ENCODE results near the gene SUCNR1. TPM values are rescaled to one million over a fixed set of nuclear protein-coding genes. Genes with fewer than 3 reads are reported as not detected.
"Not testable (repeated sequence)": the region's sequence is repeated elsewhere in the genome, so short reads cannot be mapped to it uniquely, and the experiment has no call there.

SUCNR1 gene
- total RNA-seq, 2 experiments from 2014 or later: 0.04 TPM; not detected in 1

GRCh38 chr3:151887450-151888211, 14.2 kb downstream of the SUCNR1 start:
- H3K36me3 Mint-ChIP-seq, DNase-seq, H3K27ac Mint-ChIP-seq, H3K9me3 Mint-ChIP-seq, H3K4me3 Mint-ChIP-seq, H3K4me1 Mint-ChIP-seq, H3K27me3 Mint-ChIP-seq: not testable (repeated sequence)

DNA sequence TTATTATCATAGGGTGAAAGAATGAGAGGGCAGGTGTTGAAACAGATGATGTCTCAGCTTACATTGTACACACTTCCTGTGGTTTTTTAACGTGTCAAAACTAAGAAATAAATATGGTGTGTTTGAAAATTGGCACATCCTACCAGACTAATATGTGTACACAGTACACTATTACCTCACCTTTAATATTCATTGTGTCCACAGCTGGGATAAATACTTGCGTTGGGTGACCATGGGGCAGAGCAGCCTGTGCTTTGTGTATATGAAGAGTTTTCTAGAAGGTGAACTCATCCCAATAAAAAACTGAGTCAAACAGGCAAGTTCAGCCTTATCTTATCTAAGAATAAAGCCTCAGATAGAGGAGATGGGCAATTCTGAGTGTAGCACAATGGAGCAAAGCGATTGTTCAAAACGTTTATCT, 17.3 kb downstream of the SUCNR1 start:
- H3K27me3 Mint-ChIP-seq: peaks cover 6% of the 10 kb centered on the region
- H3K4me3 Mint-ChIP-seq: no peak overlapping the region
- DNase-seq: no peak
- peaks cover 9% of the 10 kb centered on the region for H3K4me1 Mint-ChIP-seq
- H3K9me3 Mint-ChIP-seq: no peaks in the 10 kb centered on the region
- no peak overlapping the region for H3K27ac Mint-ChIP-seq
- no peaks in the 10 kb centered on the region for H3K36me3 Mint-ChIP-seq

- Mint-ChIP-seq H3K9me3 (no peaks in the 10 kb centered on the region), H3K27ac (no peak overlapping the region), H3K4me1 (peaks cover 9% of the 10 kb centered on the region), H3K4me3 (no peak overlapping the region), H3K27me3 (no peaks in the 10 kb centered on the region), H3K36me3 (no peaks in the 10 kb centered on the region)
- DNase-seq: no peak
Measured at GRCh38 chr3:151891721-151892120, 18.3 kb downstream of the SUCNR1 start.

DNA sequence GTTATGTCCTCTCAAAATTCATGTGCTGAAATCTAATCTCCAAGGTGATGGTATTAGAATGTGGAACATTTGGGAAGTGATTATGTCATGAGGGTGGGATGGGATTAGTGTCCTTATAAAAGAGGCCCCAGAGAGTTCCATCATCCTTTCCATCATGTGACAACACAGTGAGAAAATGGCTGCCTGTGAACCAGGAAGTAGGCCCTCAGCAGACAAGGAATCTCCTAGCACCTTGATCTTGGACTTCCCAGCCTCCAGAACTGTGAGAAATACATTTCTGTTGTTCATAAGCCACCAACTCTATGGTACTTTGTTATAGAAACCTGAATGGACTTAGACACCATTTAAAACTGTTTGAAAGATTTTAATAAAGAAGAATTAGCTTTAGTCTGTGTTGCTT, 20.8 kb downstream of the SUCNR1 start:
- Mint-ChIP-seq H3K27me3 (no peaks in the 10 kb centered on the region), H3K4me3 (no peak overlapping the region), H3K36me3 (no peaks in the 10 kb centered on the region), H3K4me1 (peaks cover 9% of the 10 kb centered on the region), H3K27ac (no peak overlapping the region), H3K9me3 (no peaks in the 10 kb centered on the region)
- DNase-seq: no peak

DNA sequence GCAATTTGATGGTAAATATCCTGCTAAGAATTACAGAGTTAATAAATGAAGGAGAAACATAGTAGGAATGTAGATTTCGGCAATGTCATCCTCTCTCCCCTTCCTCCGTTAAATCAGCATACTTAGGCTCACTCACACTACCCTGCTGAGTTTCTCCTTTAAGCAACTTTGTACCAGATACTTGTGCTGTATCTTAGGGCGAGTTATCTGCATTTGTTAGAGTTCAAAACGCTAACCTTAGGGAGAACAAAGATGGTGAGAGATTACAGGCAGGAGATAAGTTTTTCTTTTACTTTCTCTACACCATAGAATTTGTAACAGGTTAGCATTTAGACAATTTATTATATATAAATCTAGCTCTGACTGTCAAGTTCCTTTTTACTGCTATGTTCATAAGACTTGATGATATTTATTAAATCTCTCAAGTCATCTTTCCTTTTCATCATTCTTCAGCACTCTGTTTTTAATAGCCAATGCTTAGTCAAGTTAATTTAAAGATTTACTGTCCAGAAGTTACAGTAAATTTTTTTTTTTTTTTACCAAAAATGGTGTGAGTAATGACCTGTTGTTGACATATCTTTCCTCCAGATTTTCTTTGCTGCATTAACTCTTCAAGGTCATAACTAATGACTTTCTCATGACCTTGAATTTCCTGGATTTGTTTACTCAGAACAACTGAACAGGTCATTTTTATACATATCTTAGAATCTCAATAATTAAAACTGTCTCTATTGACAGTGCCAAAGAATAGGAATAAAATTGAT, 22.2 kb downstream of the SUCNR1 start:
- H3K27me3 Mint-ChIP-seq: no peaks in the 10 kb centered on the region
- no peak overlapping the region for H3K4me3 Mint-ChIP-seq
- H3K4me1 Mint-ChIP-seq: peaks cover 8% of the 10 kb centered on the region
- DNase-seq: no peak
- no peaks in the 10 kb centered on the region for H3K36me3 Mint-ChIP-seq
- no peak overlapping the region for H3K27ac Mint-ChIP-seq
- no peaks in the 10 kb centered on the region for H3K9me3 Mint-ChIP-seq

GRCh38 chr3:151896246-151897012, 23.0 kb downstream of the SUCNR1 start:
- Mint-ChIP-seq H3K27ac (no peak overlapping the region), H3K4me3 (no peak overlapping the region), H3K4me1 (peaks cover 6% of the 10 kb centered on the region), H3K27me3 (no peaks in the 10 kb centered on the region), H3K36me3 (no peaks in the 10 kb centered on the region), H3K9me3 (no peaks in the 10 kb centered on the region)
- DNase-seq: no peak

DNA sequence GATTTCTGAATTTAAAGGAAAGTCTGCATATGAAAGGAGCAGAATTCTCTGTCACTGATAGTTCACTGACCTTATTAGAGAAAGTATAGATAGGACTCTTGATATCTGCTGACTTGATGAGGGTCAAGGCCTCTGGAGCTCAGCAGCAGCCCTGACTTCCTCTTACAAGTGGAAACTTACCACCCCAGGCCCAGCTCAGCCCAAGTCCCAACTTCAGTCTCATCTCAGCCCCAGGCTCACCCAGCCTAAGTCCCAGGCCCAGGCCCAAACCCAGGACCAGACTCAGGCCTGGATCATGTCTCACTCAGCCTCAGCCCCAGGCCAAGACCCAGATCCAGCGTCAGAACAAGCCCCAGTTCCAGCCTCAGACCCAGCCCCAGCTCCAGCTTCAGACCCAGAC, 24.7 kb downstream of the SUCNR1 start:
- not testable (repeated sequence) for H3K27ac Mint-ChIP-seq, H3K4me3 Mint-ChIP-seq, H3K27me3 Mint-ChIP-seq, H3K4me1 Mint-ChIP-seq, H3K9me3 Mint-ChIP-seq, DNase-seq, H3K36me3 Mint-ChIP-seq

DNA sequence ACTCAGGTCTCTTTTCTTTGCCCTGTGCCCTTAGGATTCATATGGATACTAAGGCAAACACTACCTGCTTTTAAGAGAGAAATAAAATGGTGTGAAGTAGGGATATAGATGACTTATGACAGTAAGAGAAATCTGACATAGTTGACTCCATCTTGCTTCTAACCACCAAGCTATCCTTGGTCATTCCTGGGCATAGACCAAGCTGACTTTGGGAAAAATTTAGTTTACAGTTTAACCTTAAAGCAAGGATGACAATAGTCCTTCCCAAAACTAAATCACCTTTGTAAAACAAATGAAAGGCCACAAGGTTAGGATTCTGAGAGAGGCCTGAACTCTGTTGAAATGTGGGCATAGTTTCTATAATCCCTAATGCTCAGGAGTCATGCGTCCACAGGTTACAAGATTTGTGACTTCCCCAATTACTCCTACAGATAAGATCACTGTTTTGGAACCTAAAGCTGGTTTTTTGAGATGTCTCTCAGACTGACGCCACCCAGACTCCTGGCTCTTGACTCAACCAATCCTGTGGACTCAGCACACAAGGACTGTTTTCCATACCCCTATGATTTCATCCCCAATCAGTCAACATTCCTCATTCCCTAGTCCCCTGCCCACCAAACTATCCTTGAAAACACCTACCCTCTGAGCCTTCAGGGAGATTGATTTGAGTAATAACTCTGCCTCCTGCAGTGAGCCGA, 25.3 kb downstream of the SUCNR1 start:
- H3K9me3 Mint-ChIP-seq, H3K4me3 Mint-ChIP-seq, H3K4me1 Mint-ChIP-seq, H3K27me3 Mint-ChIP-seq, H3K36me3 Mint-ChIP-seq, H3K27ac Mint-ChIP-seq, DNase-seq: not testable (repeated sequence)

DNA sequence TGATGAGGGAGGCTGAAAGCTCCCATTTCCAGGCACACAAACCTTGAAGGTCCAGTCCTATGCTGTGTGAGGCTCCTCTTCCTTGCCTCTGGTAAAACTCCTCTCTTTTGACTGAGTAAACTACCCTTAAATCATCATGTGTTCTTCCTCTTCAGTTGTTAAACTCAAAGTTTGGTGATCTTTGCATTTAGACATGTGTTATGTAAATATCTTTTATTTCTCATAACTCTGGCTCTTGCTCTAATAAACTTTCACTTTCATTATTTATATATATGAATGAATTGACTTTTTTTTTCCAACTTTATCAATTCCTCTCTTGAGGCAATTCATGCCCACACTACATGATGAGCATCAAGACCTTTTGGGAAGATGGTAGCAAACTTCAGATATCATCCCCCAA, 26.6 kb downstream of the SUCNR1 start:
- peaks cover 6% of the 10 kb centered on the region for H3K4me1 Mint-ChIP-seq
- no peak for DNase-seq
- H3K9me3 Mint-ChIP-seq: no peaks in the 10 kb centered on the region
- H3K36me3 Mint-ChIP-seq: no peaks in the 10 kb centered on the region
- no peaks in the 10 kb centered on the region for H3K27me3 Mint-ChIP-seq
- no peak overlapping the region for H3K4me3 Mint-ChIP-seq
- no peak overlapping the region for H3K27ac Mint-ChIP-seq

DNA sequence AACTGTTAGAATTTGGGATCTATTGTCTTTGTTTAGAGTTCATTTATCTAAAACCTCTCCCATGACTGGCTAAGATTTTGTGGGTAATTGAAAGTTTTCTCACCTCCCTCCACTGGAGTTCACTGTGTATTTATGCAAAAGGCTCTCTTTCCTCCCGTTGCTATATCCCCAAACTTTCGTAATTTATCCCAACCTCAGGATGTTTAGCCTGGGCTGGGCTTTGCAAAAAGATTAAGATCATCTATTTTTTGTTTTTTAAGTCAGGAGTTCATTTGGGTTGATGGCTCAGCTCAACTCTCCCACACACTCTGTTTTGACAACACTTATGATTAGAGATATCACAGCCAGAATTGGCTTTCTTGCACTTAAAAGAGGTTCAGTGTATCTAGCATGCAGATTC, 27.0 kb downstream of the SUCNR1 start:
- Mint-ChIP-seq H3K9me3 (no peaks in the 10 kb centered on the region), H3K27me3 (no peaks in the 10 kb centered on the region), H3K36me3 (no peaks in the 10 kb centered on the region), H3K4me1 (peaks cover 6% of the 10 kb centered on the region), H3K27ac (no peak overlapping the region), H3K4me3 (no peak overlapping the region)
- no peak for DNase-seq

DNA sequence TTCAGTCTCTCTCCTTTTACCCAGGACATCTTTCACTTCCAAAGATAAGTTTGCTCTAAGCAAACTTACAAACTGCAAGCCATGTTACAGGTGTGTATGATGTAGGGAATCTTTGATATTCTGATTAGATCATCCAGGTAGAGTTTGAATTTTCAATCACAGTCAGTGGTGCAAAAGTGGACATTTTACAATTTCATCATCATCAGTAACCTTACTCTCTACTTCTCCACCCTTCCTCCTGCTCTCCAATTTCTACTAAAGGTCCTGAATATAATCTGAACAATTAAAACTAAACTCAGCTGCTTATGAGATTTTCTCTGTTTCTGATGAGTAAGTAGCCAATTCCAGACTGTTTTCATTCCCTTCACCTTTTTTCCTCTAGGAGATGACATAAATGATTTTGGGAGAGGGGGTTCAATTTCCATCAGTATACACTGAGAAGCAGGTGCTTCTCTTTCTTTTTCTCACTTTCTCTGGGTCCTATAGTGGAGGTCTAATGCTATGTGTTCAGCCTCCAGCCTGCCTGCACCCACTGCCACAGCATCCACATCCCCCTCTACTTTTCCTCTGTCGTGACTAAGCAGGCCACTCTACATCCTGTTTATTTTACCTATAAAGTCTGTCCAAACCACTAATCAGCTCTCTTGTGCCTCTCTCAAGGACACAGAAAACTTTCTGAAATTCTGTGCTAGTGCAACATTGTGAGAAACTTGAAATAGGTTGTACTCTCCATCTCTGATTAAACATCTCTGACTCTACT, 27.6 kb downstream of the SUCNR1 start:
- Mint-ChIP-seq H3K9me3 (no peaks in the 10 kb centered on the region), H3K27ac (no peak overlapping the region), H3K4me1 (peaks cover 6% of the 10 kb centered on the region), H3K36me3 (no peaks in the 10 kb centered on the region), H3K27me3 (no peaks in the 10 kb centered on the region), H3K4me3 (no peak overlapping the region)
- DNase-seq: no peak

GRCh38 chr3:151901644-151902285, 28.3 kb downstream of the SUCNR1 start:
- Mint-ChIP-seq H3K4me3 (no peak overlapping the region), H3K27me3 (no peaks in the 10 kb centered on the region), H3K4me1 (peaks cover 6% of the 10 kb centered on the region), H3K27ac (no peak overlapping the region), H3K9me3 (no peaks in the 10 kb centered on the region), H3K36me3 (no peaks in the 10 kb centered on the region)
- no peak for DNase-seq

- Mint-ChIP-seq H3K9me3 (no peaks in the 10 kb centered on the region), H3K27ac (no peak overlapping the region), H3K36me3 (no peaks in the 10 kb centered on the region), H3K27me3 (no peaks in the 10 kb centered on the region), H3K4me1 (peaks cover 6% of the 10 kb centered on the region), H3K4me3 (no peak overlapping the region)
- DNase-seq: no peak
Measured at GRCh38 chr3:151903501-151903991, 30.1 kb downstream of the SUCNR1 start.

- Mint-ChIP-seq H3K9me3 (no peaks in the 10 kb centered on the region), H3K27ac (no peak overlapping the region), H3K4me3 (no peak overlapping the region), H3K36me3 (no peaks in the 10 kb centered on the region), H3K27me3 (peaks cover 3% of the 10 kb centered on the region), H3K4me1 (peaks cover 2% of the 10 kb centered on the region)
- no peak for DNase-seq
Measured at GRCh38 chr3:151905647-151906046, 32.2 kb downstream of the SUCNR1 start.

Measured in activated naive CD8-positive, alpha-beta T cell treated with anti-CD3 and anti-CD28 coated beads for 36 hours (primary cell).